NT2/D1 (cell line): ENCODE data around the gene TPM2.

Source experiments
- DNase-seq: peaks from one replicate; pipeline ENCODE4 v3.0.0-alpha.2; 2011; ENCODE audit warnings: low read depth, low spot score
- H3K27me3 ChIP-seq: 2 replicates; pipeline ENCODE4 v1.6.0; 2011; ENCODE audit warnings: mild to moderate bottlenecking; ENCODE audit not compliant: insufficient read length, insufficient read depth
- H3K36me3 ChIP-seq: 2 replicates; pipeline ENCODE4 v1.6.1; 2011; ENCODE audit warnings: mild to moderate bottlenecking, low read length, mixed read lengths; ENCODE audit not compliant: insufficient read depth, insufficient read length
- H3K4me1 ChIP-seq: 2 replicates; pipeline ENCODE4 v1.5.1; 2011; ENCODE audit not compliant: insufficient read depth, insufficient read length
- H3K4me3 ChIP-seq: 2 replicates; pipeline ENCODE4 v1.5.1; 2011; ENCODE audit warnings: low read depth; ENCODE audit not compliant: insufficient read length
- H3K9ac ChIP-seq: 2 replicates; pipeline ENCODE4 v1.6.0; 2011; ENCODE audit warnings: low read depth; ENCODE audit not compliant: insufficient read length
- H3K9me3 ChIP-seq: 2 replicates; pipeline ENCODE4 v1.5.1; 2011; ENCODE audit warnings: mild to moderate bottlenecking, low read length; ENCODE audit not compliant: insufficient read depth
- SUZ12 ChIP-seq: IDR thresholded peaks from 2 replicates; pipeline ENCODE4 v1.6.1; 2011; ENCODE audit not compliant: insufficient read length, insufficient read depth; ENCODE audit errors: extremely low read depth
- YY1 ChIP-seq: IDR thresholded peaks from 2 replicates; pipeline ENCODE4 v1.6.1; 2011; ENCODE audit not compliant: insufficient read length, insufficient read depth
- ZNF274 ChIP-seq: IDR thresholded peaks from 2 replicates; pipeline ENCODE4 v1.6.1; 2011; ENCODE audit warnings: mild to moderate bottlenecking, low read depth, low read length

The TPM2 gene

GRCh38 chr9:35664531-35665470 is 24.9 kb downstream of the TPM2 start, which contains the start of gene ARHGEF39:
TSS of gene ARHGEF39 (minus strand) at chr9:35665195. CDS start at chr9:35665169, 26 bp downstream.
- peaks cover 45% of the 10 kb centered on the region for H3K36me3 ChIP-seq
- H3K9ac ChIP-seq = peak within 1 kb of the TSS; percentile 91
- TF ChIP-seq ZNF274 (no peak), YY1 (no peak), SUZ12 (no peak)
- no peaks in the 10 kb centered on the region for H3K9me3 ChIP-seq
- no peaks in the 10 kb centered on the region for H3K27me3 ChIP-seq
- H3K4me1 ChIP-seq = peaks cover 12% of the 10 kb centered on the region
- H3K4me3 ChIP-seq = peak within 1 kb of the TSS; percentile 83
- DNase-seq = peak; percentile 83

GRCh38 chr9:35662437-35662836 is 27.3 kb downstream of the TPM2 start:
- peaks cover 12% of the 10 kb centered on the region for H3K4me1 ChIP-seq

GRCh38 chr9:35661756-35662350 is 27.9 kb downstream of the TPM2 start:
- TF ChIP-seq ZNF274 (no peak), SUZ12 (no peak), YY1 (no peak)
- peaks cover 45% of the 10 kb centered on the region for H3K36me3 ChIP-seq
- DNase-seq = no peak
- no peaks in the 10 kb centered on the region for H3K9me3 ChIP-seq
- H3K4me3 ChIP-seq = no peak overlapping the region
- H3K9ac ChIP-seq = no peak overlapping the region
- no peaks in the 10 kb centered on the region for H3K27me3 ChIP-seq
- H3K4me1 ChIP-seq = peaks cover 12% of the 10 kb centered on the region

More at GRCh38 chr9:35662437-35662836, 27.3 kb downstream of the TPM2 start:
- TF ChIP-seq YY1 = no peak
- no peak for TF ChIP-seq ZNF274
- TF ChIP-seq SUZ12 = no peak
- H3K9me3 ChIP-seq = no peaks in the 10 kb centered on the region
- no peak overlapping the region for H3K9ac ChIP-seq
- peaks cover 45% of the 10 kb centered on the region for H3K36me3 ChIP-seq
- no peak for DNase-seq
- no peak overlapping the region for H3K4me3 ChIP-seq
- H3K27me3 ChIP-seq = no peaks in the 10 kb centered on the region

GRCh38 chr9:35660966-35661415 is 28.7 kb downstream of the TPM2 start:
- DNase-seq = no peak
- TF ChIP-seq YY1 (no peak), ZNF274 (no peak), SUZ12 (no peak)
- H3K27me3 ChIP-seq = peaks cover 4% of the 10 kb centered on the region
- H3K9ac ChIP-seq = no peak overlapping the region
- H3K4me1 ChIP-seq = peaks cover 12% of the 10 kb centered on the region
- H3K9me3 ChIP-seq = no peaks in the 10 kb centered on the region
- H3K4me3 ChIP-seq = no peak overlapping the region
- peaks cover 45% of the 10 kb centered on the region for H3K36me3 ChIP-seq

GRCh38 chr9:35659340-35659739 is 30.4 kb downstream of the TPM2 start:
- peak overlapping the region; percentile 15 for H3K9ac ChIP-seq
- peak overlapping the region; percentile 84 for H3K4me3 ChIP-seq
- H3K36me3 ChIP-seq = peaks cover 45% of the 10 kb centered on the region
- H3K4me1 ChIP-seq = peaks cover 8% of the 10 kb centered on the region
- H3K9me3 ChIP-seq = no peaks in the 10 kb centered on the region
- DNase-seq = no peak
- TF ChIP-seq SUZ12 (no peak), YY1 (no peak), ZNF274 (no peak)
- H3K27me3 ChIP-seq = peaks cover 7% of the 10 kb centered on the region

GRCh38 chr9:35658968-35659220 is 30.8 kb downstream of the TPM2 start:
- peak overlapping the region; percentile 97 for H3K9ac ChIP-seq
- H3K27me3 ChIP-seq = peaks cover 7% of the 10 kb centered on the region
- peak overlapping the region; percentile 84 for H3K4me3 ChIP-seq
- H3K36me3 ChIP-seq = peaks cover 40% of the 10 kb centered on the region
- peaks cover 6% of the 10 kb centered on the region for H3K4me1 ChIP-seq
- TF ChIP-seq YY1 (no peak), SUZ12 (no peak), ZNF274 (no peak)
- no peaks in the 10 kb centered on the region for H3K9me3 ChIP-seq
- no peak for DNase-seq

- peak within 1 kb of the TSS; percentile 84 for H3K4me3 ChIP-seq
- H3K9ac ChIP-seq = peak within 1 kb of the TSS; percentile 97
- peaks cover 35% of the 10 kb centered on the region for H3K36me3 ChIP-seq
- peaks cover 2% of the 10 kb centered on the region for H3K4me1 ChIP-seq
- TF ChIP-seq YY1 = peak; percentile 50
- TF ChIP-seq SUZ12 = no peak
- peak; percentile 66 for DNase-seq
- peaks cover 7% of the 10 kb centered on the region for H3K27me3 ChIP-seq
- H3K9me3 ChIP-seq = no peaks in the 10 kb centered on the region
These were observed 31.4 kb downstream of the TPM2 start, which contains the start of gene CCDC107 for GRCh38 chr9:35658137-35658967. TSS of gene CCDC107 (plus strand) at chr9:35658292. CDS start at chr9:35658380, 88 bp downstream.
